Measurements from ENCODE around the gene TBX19.

TBX19 gene

DNA sequence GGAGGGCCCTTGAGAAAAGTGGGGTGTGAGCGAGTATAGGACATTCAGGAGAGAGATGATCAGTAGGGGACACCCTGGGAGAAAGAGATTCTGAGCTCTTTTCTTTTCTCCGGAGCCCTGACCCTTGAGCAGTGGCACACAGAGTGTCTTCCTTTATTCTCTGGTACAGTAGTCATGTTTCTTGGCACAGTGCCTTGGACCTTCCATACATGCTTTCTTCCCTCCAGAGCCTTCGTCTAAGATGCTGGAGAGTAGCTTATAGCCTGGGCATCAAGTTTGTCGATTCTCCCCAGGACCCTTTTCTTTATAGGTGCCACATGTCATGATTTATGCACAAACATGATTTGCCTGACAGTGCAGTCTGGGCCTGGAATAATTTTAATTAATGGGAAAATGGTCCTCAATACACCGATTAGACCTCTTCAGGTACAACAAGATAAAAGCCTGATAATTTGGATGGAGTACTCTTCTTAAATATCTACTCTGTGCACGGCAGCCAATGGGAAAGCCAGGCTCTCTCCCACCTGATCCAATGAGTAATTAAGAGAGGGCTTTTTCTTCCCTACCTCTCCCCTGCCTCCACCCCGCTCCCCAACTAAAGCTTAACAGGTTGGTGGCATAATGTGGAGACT lies at the start of gene TBX19:
TSS of gene TBX19 (plus strand) at position 582 of the 632 bp plus-strand sequence. CDS start 214 bp downstream, outside the sequence.
- DNase-seq, result no peak

DNA sequence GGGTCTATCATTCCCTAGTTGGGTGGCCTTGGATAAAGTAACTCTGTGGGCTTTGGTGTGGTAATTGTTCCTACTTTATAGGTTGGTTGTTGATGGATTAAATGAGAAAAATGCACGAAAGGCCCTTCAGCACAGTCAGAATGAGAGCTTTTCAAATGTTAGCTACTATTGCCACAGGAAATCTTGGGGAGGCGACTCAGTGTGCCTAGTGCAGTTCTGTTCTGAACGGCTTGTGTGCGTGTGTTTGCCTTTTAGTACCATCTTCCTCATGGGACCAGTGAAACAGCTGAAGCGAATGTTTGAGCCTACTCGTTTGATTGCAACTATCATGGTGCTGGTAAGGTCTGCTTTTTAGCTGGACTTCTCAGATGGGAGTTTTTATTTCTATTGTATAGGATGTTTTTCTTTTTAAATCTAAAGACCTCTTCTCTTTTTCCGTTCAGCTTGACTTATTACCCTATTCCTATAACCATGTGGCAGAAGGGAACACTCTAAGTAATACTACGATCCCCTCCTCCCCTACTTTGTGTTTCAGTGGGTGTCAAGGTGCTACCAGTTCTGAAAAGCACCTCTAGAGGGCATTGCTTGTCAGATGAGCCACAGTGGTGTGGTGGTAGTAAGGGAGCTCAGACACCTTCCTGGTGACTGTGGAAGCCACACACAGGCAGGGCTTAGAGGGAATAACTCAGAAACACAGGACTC lies 45.7 kb upstream of the TBX19 start:
- no peak for DNase-seq

- DNase-seq, result no peak
Measured at GRCh38 chr1:168235548-168235885, 45.2 kb upstream of the TBX19 start.

GRCh38 chr1:168235937-168236336 lies 44.7 kb upstream of the TBX19 start:
- no peak for DNase-seq

DNA sequence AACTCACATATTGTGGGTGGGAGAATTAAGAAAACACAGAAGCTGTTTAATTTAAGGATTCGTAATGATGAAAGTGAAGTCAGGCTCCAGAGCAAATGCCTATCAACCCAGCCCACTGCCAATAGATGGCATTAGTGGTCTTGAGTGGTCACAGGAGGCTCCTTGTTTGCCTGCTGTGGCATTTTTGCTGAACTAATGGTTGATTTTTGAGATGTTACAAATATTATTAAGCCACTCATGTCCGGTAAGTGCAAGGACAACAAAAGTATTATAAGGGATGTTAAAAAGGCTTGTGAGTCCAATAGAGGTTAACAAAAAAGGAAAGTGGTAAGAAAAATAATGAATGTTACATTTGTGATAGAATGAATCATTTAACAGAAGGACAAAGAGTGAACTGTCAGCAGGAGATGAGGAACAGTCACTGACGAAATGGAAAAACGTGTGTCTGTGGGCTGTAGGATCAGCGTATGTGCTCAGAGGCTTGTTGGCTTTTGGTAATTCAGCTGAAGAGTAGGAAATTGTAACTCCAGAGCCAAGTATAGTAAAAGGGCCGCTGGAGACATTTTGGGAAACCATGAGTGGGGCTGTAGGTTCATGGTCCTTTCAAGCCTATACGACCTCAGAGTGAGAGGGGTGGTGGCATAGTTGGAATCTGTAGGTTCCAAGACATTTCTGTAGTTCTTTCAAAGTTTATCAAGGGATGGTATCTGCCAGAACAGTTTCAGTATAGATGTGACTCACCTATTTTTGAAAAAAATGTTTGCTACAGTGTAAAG lies 43.7 kb upstream of the TBX19 start:
- DNase-seq, result no peak

DNA sequence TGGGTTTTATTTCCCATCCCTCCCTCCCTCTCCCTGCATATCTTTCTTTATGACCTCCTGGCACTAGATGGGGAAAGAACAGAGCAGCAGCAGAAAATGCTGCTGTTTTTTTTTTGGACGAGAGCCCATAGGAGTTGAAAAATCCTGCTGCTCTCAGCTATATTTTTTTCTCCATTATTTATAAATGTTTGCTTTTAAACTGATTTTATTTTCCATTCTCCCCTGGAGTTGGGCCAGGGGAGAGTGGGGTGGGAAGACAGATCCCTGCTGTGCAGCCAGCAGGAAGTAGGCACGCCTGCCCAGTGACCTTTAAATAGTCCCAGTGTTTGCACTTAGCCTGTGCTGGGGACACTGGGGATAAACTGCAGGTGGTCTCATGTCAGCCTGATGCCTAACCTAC lies 37.5 kb upstream of the TBX19 start:
- no peak for DNase-seq

DNA sequence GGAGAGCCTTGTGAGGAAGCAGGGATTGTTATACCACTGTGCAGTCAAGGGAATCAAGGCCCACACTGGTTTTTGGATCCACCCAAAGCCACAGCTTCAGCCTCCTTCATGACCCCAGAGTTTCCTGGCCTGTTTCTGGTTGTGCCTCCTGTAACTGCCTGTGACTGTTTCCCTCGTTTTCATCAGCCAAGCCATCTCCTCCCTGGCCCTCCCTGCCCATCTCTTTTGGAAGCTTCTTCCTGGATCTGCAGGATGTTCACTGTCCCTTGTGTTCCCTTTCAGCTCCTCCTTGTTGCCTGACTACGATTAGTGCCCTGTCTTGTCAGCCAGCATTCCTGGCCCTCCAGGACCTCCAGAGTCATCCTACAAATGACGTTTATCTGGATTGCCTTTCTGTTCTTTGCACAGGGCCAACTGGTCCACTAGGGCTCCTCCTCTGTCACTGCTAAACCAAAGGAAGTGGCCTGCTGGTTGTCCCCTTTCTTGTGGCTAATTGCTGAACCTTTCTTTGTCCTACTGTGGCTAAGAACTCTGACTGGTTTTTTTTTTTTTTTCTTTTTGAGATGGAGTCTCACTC lies 37.0 kb upstream of the TBX19 start:
- DNase-seq, result no peak

DNA sequence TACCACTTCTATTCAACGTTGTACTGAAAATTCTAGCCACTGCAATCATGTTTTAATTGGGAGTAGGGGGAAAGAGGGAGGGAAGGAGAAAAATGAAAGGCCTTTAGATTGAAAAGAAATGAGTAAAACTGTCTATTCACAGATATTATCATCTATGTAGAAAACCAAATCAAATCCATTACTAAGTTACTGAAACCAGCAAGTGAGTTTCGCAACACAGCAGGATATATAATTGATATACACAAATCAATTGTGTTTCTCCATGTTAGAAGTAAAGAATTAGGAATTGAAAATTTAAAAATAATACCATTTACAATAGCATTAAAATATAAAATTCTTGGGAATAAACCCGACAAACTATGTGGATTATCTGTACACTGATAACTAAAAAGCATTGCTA lies 35.6 kb upstream of the TBX19 start:
- no peak for DNase-seq

GRCh38 chr1:168246506-168246905 lies 34.2 kb upstream of the TBX19 start:
- DNase-seq, result no peak

GRCh38 chr1:168252204-168252733 lies 28.4 kb upstream of the TBX19 start:
- DNase-seq, result no peak

GRCh38 chr1:168256164-168256563 lies 24.5 kb upstream of the TBX19 start:
- no peak for DNase-seq

DNA sequence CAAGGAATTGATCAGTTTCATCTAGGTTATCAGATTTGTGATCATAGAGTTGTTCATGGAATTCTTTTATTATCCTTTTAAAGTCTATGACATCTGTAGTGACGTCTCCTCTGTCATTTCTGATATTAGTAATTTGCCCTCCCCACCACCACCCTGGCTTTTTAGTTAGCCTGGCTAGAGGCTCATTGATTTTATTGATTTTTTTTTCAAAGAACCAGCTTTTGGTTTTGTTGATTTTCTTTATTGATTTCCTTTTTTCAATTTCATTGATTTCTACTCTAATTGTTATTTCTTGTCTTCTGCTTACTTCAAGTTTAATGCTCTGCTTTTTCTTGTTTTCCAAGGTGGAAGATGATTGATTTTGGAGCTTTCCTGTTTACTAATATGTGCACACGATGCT lies 23.3 kb upstream of the TBX19 start:
- DNase-seq, result no peak

DNA sequence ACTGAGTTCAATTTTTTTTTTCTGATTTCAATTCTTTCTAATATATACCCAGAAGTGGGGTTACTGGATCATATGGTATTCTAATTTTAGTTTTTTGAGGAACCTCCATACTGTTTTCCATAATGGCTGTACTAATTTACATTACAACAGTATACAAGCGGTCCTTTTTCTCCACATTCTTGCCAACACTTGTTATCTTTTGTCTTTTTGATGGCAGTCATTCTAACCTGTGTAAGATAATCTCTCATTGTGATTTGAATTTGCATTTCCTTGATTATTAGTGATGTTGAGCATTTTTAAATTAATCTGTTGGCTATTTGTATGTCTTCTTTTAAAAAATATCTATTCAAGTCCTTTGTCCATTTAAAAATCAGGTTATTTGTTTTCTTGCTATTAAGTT lies 21.1 kb upstream of the TBX19 start:
- DNase-seq, result no peak

GRCh38 chr1:168260393-168260792 lies 20.3 kb upstream of the TBX19 start:
- peak; percentile 6 for DNase-seq

DNA sequence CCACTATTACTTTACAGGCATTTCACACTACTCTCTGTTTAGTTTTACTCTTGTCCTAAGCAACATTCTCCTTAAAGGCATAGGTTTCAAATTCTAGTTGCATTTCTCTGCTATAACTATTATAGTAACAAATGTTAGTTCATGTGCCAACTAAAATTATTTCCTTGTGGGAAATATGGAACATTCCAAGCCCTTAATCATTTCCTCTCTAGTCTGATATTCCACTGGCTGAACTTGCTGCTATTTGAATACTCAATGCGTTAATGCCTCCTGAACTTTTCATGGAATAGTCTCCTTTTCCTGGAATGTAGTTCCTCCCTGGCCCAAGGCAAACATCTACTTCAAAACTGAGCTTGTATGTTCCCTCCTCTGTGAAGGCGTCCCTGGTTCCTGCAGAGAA lies 19.3 kb upstream of the TBX19 start:
- no peak for DNase-seq

DNA sequence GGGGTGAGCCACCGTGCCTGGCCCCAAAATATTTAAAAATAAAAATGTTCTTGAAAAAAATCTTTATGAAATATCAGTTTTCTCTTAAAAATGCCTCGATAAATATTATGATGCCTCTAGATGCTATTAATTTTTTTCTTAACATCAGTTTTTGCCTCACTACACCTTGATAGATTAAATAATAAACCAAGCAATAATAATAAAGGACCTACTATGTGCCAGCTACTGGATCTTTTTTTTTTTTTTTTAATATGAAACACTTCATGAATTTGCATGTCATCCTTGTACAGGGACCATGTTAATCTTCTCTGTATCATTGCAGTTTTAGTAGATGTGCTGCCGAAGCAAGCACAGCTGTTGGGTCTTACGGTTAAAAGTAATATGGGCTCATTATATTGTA lies 17.5 kb upstream of the TBX19 start:
- DNase-seq, result no peak

DNA sequence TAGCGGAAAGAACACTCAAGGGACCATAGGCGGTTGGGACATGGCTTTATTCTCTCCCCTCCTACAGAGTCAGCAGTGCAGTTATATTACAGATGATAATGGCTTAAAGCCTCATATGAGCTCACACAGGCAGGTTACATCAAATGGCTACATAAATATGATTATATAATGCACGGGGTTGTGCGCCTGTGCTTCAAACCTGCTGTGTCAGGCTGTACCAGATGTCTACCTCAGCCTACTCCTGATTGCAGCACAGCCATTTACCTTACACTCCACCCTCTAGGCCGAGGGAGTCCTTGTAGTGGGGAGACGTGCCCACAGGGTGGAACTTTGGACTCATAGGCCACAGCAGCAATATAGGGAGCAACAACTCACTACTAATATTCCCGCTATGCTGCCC lies 16.4 kb upstream of the TBX19 start:
- no peak for DNase-seq

DNA sequence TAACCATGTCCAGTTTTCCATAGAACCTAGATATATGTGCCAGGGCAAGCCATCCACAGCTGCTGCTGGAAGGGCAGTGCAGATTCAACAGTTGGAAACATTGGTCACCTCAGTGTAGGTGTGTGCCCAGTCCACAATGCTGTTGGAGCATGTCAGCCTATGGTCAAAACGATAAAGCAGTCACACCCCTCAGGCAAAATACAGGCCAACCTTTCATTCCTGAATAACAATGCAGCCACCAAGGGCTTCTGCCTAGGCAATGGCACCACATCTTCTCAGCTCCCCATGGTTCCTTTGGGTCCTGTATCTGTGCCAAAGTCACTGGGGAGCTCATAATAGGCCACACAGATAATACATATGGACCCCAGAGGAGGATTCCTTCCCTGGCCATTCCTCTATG lies 15.1 kb upstream of the TBX19 start:
- DNase-seq, result no peak

DNA sequence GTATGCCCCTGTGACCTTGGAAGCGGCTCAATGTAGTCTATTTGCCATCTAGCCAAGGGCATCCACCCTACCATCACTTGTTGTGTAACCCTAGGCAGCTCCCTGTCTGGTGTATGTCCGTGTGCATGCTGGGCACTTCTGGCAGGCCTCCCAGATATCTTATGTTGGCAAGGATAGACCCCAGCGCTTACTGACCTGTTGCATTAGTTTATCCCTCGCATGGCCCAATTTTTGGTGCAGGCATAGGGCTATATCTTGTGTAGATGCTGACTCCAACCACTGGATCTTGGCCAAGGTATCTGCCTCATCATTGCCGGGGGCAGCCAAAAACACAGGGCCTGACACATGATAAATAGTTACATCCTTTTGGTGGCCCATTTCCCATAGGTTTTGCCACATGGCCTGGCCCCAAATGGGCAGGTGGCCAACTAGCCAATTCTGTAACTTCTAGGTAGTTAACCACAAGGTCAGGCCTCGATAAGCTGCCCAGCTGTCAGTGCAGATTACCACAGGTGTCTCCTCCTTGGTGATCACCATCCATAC lies 14.0 kb upstream of the TBX19 start:
- no peak for DNase-seq

DNA sequence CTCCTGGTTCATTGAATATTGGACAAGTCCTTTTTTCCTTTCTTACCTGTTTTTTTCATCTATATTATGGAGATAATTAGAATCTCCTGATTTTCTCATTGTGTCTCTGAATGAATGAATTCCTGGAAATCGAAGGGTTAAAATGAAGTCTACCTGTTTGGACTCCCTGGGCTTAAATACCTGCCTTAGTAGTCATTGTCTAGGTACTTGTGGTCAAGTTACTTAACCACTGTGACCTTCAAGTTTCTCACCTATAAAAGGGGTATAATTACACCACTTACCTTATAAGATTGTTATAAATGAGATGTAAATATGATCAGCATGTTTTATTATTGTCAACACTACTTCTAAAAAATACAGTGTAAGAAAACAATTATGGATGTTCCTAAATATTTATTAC lies 9.0 kb upstream of the TBX19 start:
- DNase-seq, result no peak

DNA sequence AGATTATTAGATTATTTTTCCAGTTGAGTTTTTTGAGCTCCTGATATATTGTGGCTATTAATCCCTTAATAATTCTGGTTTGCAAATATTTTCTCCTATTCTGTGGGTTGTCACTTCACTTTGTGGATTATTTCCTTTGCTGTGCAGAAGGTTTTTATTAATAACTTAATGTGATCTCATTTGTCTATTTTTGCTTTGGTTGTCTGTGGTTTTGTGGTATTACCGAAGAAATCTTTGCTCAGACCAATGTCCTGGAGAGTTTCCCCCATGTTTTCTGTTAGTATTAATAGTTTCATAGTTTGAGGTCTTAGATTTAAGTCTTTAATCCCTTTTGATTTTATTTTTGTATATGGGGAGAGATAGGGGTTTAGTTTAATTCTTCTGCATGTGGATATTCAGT lies 7.1 kb upstream of the TBX19 start:
- no peak for DNase-seq

- DNase-seq, result no peak
Measured at GRCh38 chr1:168279253-168279652, 1.4 kb upstream of the TBX19 start.

- DNase-seq, result no peak
Measured at GRCh38 chr1:168281603-168282325, 1.1 kb downstream of the TBX19 start.
